ENCODE results near the gene SAP30L.
A peak's percentile ranks its signal among the peaks of the same experiment; 100 is the strongest.

The SAP30L gene

GRCh38 chr5:154467655-154468354 lies 22.0 kb downstream of the SAP30L start:
- 0 out of 2 replicates have a peak overlapping the region, but pooled peaks have one; percentile 3 for H2AFZ ChIP-seq (ENCODE audit: low read length)
- H3K27me3 ChIP-seq (replicated peaks; ENCODE audit: insufficient read depth, low read length), result no peaks in the 10 kb centered on the region
- H3K4me2 ChIP-seq (ENCODE audit: low read depth, low read length), result no peak overlapping the region
- no peaks in the 10 kb centered on the region for H3K79me2 ChIP-seq (ENCODE audit: low read length)
- H4K20me1 ChIP-seq (ENCODE audit: insufficient read depth, low read length), result no peaks in the 10 kb centered on the region
- no peaks in the 10 kb centered on the region for H3F3A ChIP-seq (ENCODE audit: insufficient read depth, low read length)
- H3K36me3 ChIP-seq (replicated peaks; ENCODE audit: insufficient read depth, low read length), result no peaks in the 10 kb centered on the region
- H3K4me1 ChIP-seq (ENCODE audit: low read length), result no peaks in the 10 kb centered on the region
- TF ChIP-seq CTCF (IDR thresholded peaks at IDR 0.05; ENCODE audit: low read length) (peak; percentile 93), EZH2 (optimal IDR thresholded peaks at IDR 0.05; ENCODE audit: low read depth, low read length) (no peak), EZH2phosphoT487 (IDR thresholded peaks at IDR 0.05; ENCODE audit: low read length) (no peak)
- DNase-seq, result peak; percentile 66
- no peaks in the 10 kb centered on the region for H3K9me3 ChIP-seq (replicated peaks; ENCODE audit: insufficient read depth, low read length)
- H3K4me3 ChIP-seq (ENCODE audit: low read length), result no peak overlapping the region
- H3K9me2 ChIP-seq (replicated peaks; ENCODE audit: insufficient read depth, low read length), result no peaks in the 10 kb centered on the region
- no peak overlapping the region for H3K9ac ChIP-seq (ENCODE audit: low read length)
- no peak overlapping the region for H3K27ac ChIP-seq (ENCODE audit: low read length)

- Histone ChIP-seq H4K20me1 (ENCODE audit: insufficient read depth, low read length) (no peaks in the 10 kb centered on the region), H3K36me3 (replicated peaks; ENCODE audit: insufficient read depth, low read length) (no peaks in the 10 kb centered on the region), H3F3A (ENCODE audit: insufficient read depth, low read length) (no peaks in the 10 kb centered on the region), H3K4me2 (ENCODE audit: low read depth, low read length) (no peak overlapping the region), H3K79me2 (ENCODE audit: low read length) (no peaks in the 10 kb centered on the region), H3K4me3 (ENCODE audit: low read length) (no peak overlapping the region), H2AFZ (ENCODE audit: low read length) (no peak overlapping the region), H3K27ac (ENCODE audit: low read length) (no peak overlapping the region), H3K9ac (ENCODE audit: low read length) (no peak overlapping the region), H3K4me1 (ENCODE audit: low read length) (no peaks in the 10 kb centered on the region), H3K9me2 (replicated peaks; ENCODE audit: insufficient read depth, low read length) (no peaks in the 10 kb centered on the region), H3K9me3 (replicated peaks; ENCODE audit: insufficient read depth, low read length) (no peaks in the 10 kb centered on the region), H3K27me3 (replicated peaks; ENCODE audit: insufficient read depth, low read length) (peaks cover 13% of the 10 kb centered on the region)
- DNase-seq, result no peak
- TF ChIP-seq EZH2 (optimal IDR thresholded peaks at IDR 0.05; ENCODE audit: low read depth, low read length) (no peak), CTCF (IDR thresholded peaks at IDR 0.05; ENCODE audit: low read length) (no peak), EZH2phosphoT487 (IDR thresholded peaks at IDR 0.05; ENCODE audit: low read length) (no peak)
Observed at GRCh38 chr5:154470137-154470536, 24.3 kb downstream of the SAP30L start.

- Histone ChIP-seq H4K20me1 (ENCODE audit: insufficient read depth, low read length) (no peaks in the 10 kb centered on the region), H3K79me2 (ENCODE audit: low read length) (no peaks in the 10 kb centered on the region), H3K27me3 (replicated peaks; ENCODE audit: insufficient read depth, low read length) (peaks cover 24% of the 10 kb centered on the region), H3K4me3 (ENCODE audit: low read length) (no peak overlapping the region), H3K4me2 (ENCODE audit: low read depth, low read length) (peak overlapping the region; percentile 33), H3K9me2 (replicated peaks; ENCODE audit: insufficient read depth, low read length) (no peaks in the 10 kb centered on the region), H3K27ac (ENCODE audit: low read length) (no peak overlapping the region), H3K9me3 (replicated peaks; ENCODE audit: insufficient read depth, low read length) (no peaks in the 10 kb centered on the region), H3K4me1 (ENCODE audit: low read length) (no peaks in the 10 kb centered on the region), H3K9ac (ENCODE audit: low read length) (no peak overlapping the region), H2AFZ (ENCODE audit: low read length) (peak overlapping the region; percentile 5; the same call in 1 of the 2 replicates), H3K36me3 (replicated peaks; ENCODE audit: insufficient read depth, low read length) (no peaks in the 10 kb centered on the region), H3F3A (ENCODE audit: insufficient read depth, low read length) (no peaks in the 10 kb centered on the region)
- peak; percentile 21 for DNase-seq
- no peak for TF ChIP-seq EZH2 (optimal IDR thresholded peaks at IDR 0.05; ENCODE audit: low read depth, low read length)
- no peak for TF ChIP-seq CTCF (IDR thresholded peaks at IDR 0.05; ENCODE audit: low read length)
- TF ChIP-seq EZH2phosphoT487 (IDR thresholded peaks at IDR 0.05; ENCODE audit: low read length), result no peak
Observed at GRCh38 chr5:154470947-154471870, 25.4 kb downstream of the SAP30L start.
